HCT116 (cell line): Measurements from ENCODE around the gene ZBTB2.
A peak's percentile ranks its signal among the peaks of the same experiment; 100 is the strongest.

ENCODE experiments used
- CEBPB ChIP-seq: IDR thresholded peaks from 2 replicates; pipeline ENCODE4 v1.6.1; 2012; ENCODE audit warnings: low read depth
- CTCF ChIP-seq, 3 experiments: fragments of 200-600 bp in 1 of 3; sonication (generic) in 1 of 3; IDR thresholded peaks in 2 of 3; conservative IDR thresholded peaks in 1 of 3; 2 replicates each; pipeline ENCODE4 v1.5.1; 2012 to 2017; ENCODE audit warnings: low read depth in 2 of 3, low read length in 2 of 3, antibody characterized with exemption in 1 of 3, borderline replicate concordance in 1 of 3, control low read depth in 1 of 3, mild to moderate bottlenecking in 1 of 3, mixed read lengths in 1 of 3, mixed run types in 1 of 3, moderate library complexity in 1 of 3; ENCODE audit not compliant: insufficient read depth in 1 of 3
- ELF1 ChIP-seq: IDR thresholded peaks from 2 replicates; pipeline ENCODE4 v1.6.1; 2012; ENCODE audit warnings: low read depth, borderline replicate concordance
- EZH2 ChIP-seq: fragments of 200-600 bp; sonication (generic); IDR thresholded peaks from 2 replicates; pipeline ENCODE4 v1.6.1; 2017; ENCODE audit warnings: antibody characterized with exemption, mixed run types
- EZH2phosphoT487 ChIP-seq: fragments of 200-600 bp; IDR thresholded peaks from 2 replicates; pipeline ENCODE4 v1.6.1; 2018; ENCODE audit warnings: antibody characterized with exemption, borderline replicate concordance
- JUND ChIP-seq: IDR thresholded peaks from 2 replicates; pipeline ENCODE4 v1.6.1; 2012
- POLR2A ChIP-seq: IDR thresholded peaks from 2 replicates; pipeline ENCODE4 v1.7.0; 2011; ENCODE audit warnings: borderline replicate concordance; ENCODE audit not compliant: insufficient read depth, insufficient read length; ENCODE audit errors: extremely low read depth
- POLR2AphosphoS5 ChIP-seq: IDR thresholded peaks from 2 replicates; pipeline ENCODE4 v1.6.1; 2011; ENCODE audit warnings: mild to moderate bottlenecking, low read depth, low read length, moderate library complexity
- RAD21 ChIP-seq: IDR thresholded peaks from 2 replicates; pipeline ENCODE4 v1.6.1; 2012; ENCODE audit warnings: low read depth, mild to moderate bottlenecking
- REST ChIP-seq: IDR thresholded peaks from 2 replicates; pipeline ENCODE4 v1.6.1; 2012; ENCODE audit warnings: low read depth
- TCF7L2 ChIP-seq: IDR thresholded peaks from 2 replicates; pipeline ENCODE4 v1.7.0; 2011; ENCODE audit warnings: borderline replicate concordance, inconsistent platforms; ENCODE audit not compliant: insufficient read depth, insufficient read length; ENCODE audit errors: extremely low read depth

- no peak for TF ChIP-seq POLR2AphosphoS5
- TF ChIP-seq RAD21, result no peak
- TF ChIP-seq CTCF (IDR thresholded peaks at IDR 0.05 in 2 of 3, conservative IDR thresholded peaks at IDR 0.05 in 1 of 3; ENCODE audit: borderline replicate concordance in 1 of 3, insufficient read depth in 1 of 3, low read depth in 2 of 3, low read length in 2 of 3), result no peak
- no peak for TF ChIP-seq POLR2A
- no peak for TF ChIP-seq EZH2
- TF ChIP-seq REST, result no peak
- TF ChIP-seq CEBPB, result no peak
- no peak for TF ChIP-seq TCF7L2
- no peak for TF ChIP-seq EZH2phosphoT487
- TF ChIP-seq ELF1, result no peak
- peak; percentile 2; the same call in 1 of the 2 replicates for TF ChIP-seq JUND
Measured at GRCh38 chr6:151351731-151352130, 39.6 kb downstream of the ZBTB2 start.
